C4-2B (cell line): Measurements from ENCODE around the gene CBX7.

Source experiments
- H3K27ac ChIP-seq: fragments of 450-650 bp; 2 replicates; pipeline ENCODE4 v1.5.1; 2017
- CTCF ChIP-seq: fragments of 450-650 bp; conservative IDR thresholded peaks from 2 replicates; pipeline ENCODE4 v1.5.1; 2017; ENCODE audit warnings: mild to moderate bottlenecking
- ZFX ChIP-seq: fragments of 450-650 bp; IDR thresholded peaks from 2 replicates; pipeline ENCODE4 v1.6.1; 2017

CBX7 gene

GRCh38 chr22:39114112-39114511, 38.4 kb downstream of the CBX7 start:
- TF ChIP-seq CTCF (no peak), ZFX (no peak)
- H3K27ac ChIP-seq = no peak overlapping the region

GRCh38 chr22:39110631-39111561, 41.6 kb downstream of the CBX7 start:
- no peak overlapping the region for H3K27ac ChIP-seq

GRCh38 chr22:39109361-39109760, 43.1 kb downstream of the CBX7 start:
- H3K27ac ChIP-seq = no peak overlapping the region
- TF ChIP-seq CTCF (no peak), ZFX (no peak)

More at GRCh38 chr22:39110631-39111561, 41.6 kb downstream of the CBX7 start:
- TF ChIP-seq CTCF = no peak
- no peak for TF ChIP-seq ZFX

- TF ChIP-seq ZFX (no peak), CTCF (no peak)
- no peak overlapping the region for H3K27ac ChIP-seq
Observed at GRCh38 chr22:39108487-39108886, 44.0 kb downstream of the CBX7 start.

GRCh38 chr22:39106326-39106725, 46.2 kb downstream of the CBX7 start:
- TF ChIP-seq ZFX (no peak), CTCF (no peak)
- no peak overlapping the region for H3K27ac ChIP-seq

- H3K27ac ChIP-seq = no peak overlapping the region
- TF ChIP-seq ZFX = no peak
- TF ChIP-seq CTCF = no peak
Observed at GRCh38 chr22:39103431-39103830, 49.0 kb downstream of the CBX7 start.

- TF ChIP-seq ZFX = no peak
- no peak for TF ChIP-seq CTCF
- no peak overlapping the region for H3K27ac ChIP-seq
Observed at GRCh38 chr22:39101226-39101625, 51.3 kb downstream of the CBX7 start.
